ENCODE measurements around the gene TMEM63C. TPM values are rescaled to one million over a fixed set of nuclear protein-coding genes. Genes with fewer than 3 reads are reported as not detected.

The TMEM63C gene
- total and polyA plus RNA-seq, 2 donors (not counting 1 experiment from before 2014, with no cell fraction given), result 0.63 to 3.2 TPM

- Histone ChIP-seq H3K9me3 (ENCODE audit: control extremely low read depth in 1 of 3, control insufficient read depth in 2 of 3, insufficient read depth in 1 of 3, low read length in 2 of 3) (no peaks in the 10 kb centered on the region), H3K27me3 (replicated peaks in 1 of 4; ENCODE audit: control extremely low read depth in 1 of 4, control insufficient read depth in 3 of 4, insufficient read depth in 4 of 4, low read length in 3 of 4) (no peaks in the 10 kb centered on the region), H3K4me3 (ENCODE audit: control extremely low read depth in 1 of 5, extremely low read depth in 1 of 5, insufficient read depth in 1 of 5, low read depth in 2 of 5, low read length in 4 of 5) (no peak overlapping the region), H4K20me1 (ENCODE audit: control insufficient read depth, insufficient read depth, low read length, poor library complexity, severe bottlenecking) (no peaks in the 10 kb centered on the region), H3K79me2 (ENCODE audit: control insufficient read depth, insufficient read depth, low read length) (no peaks in the 10 kb centered on the region), H3K27ac (ENCODE audit: low read length in 2 of 2) (no peak overlapping the region), H2AFZ (ENCODE audit: insufficient read depth, low read depth, low read length, poor library complexity, severe bottlenecking) (no peak overlapping the region), H3K36me3 (replicated peaks in 1 of 2; ENCODE audit: control extremely low read depth in 1 of 2, control insufficient read depth in 1 of 2, extremely low read depth in 1 of 2, insufficient read depth in 2 of 2, low read length in 1 of 2) (no peaks in the 10 kb centered on the region), H3K4me1 (ENCODE audit: control insufficient read depth in 2 of 2, insufficient read depth in 2 of 2, low read length in 2 of 2) (peaks cover 4% of the 10 kb centered on the region in 2 donors), H3K4me2 (replicated peaks; ENCODE audit: low read depth, low read length, poor library complexity, severe bottlenecking) (no peak overlapping the region), H3K9ac (ENCODE audit: low read length) (no peak overlapping the region)
- POLR2A ChIA-PET, result no interaction called here
- Mint-ChIP-seq H3K27ac (no peak overlapping the region), H3K27me3 (peaks cover 6% of the 10 kb centered on the region), H3K4me3 (no peak overlapping the region), H3K4me1 (peaks cover 4% of the 10 kb centered on the region), H3K9me3 (ENCODE audit: insufficient read depth) (no peaks in the 10 kb centered on the region)
- 95% methylated on average over 6 of the region's 7 CpGs for WGBS (ENCODE audit: insufficient coverage)
- ATAC-seq (ENCODE audit: low read depth) (no peak), DNase-seq (no peak)
- no peak for TF ChIP-seq CTCF (IDR thresholded peaks at IDR 0.05)
- TF ChIP-seq EZH2 (IDR thresholded peaks at IDR 0.05; ENCODE audit: borderline replicate concordance, insufficient read depth, low read depth, low read length, poor library complexity, severe bottlenecking), result no peak
- CTCF ChIA-PET, result interaction anchor here (1.2 kb wide), 1 partner anchor 79 kb away, joined by 3 read pairs; no protein-coding TSS in a partner anchor
- intact Hi-C loops (cut with micrococcal nuclease), result no loop called here
These were observed 55.2 kb downstream of the TMEM63C start for GRCh38 chr14:77236814-77237213.

- WGBS (ENCODE audit: insufficient coverage), result 81% methylated on average over 3 of the region's 3 CpGs
- H3K4me3 Mint-ChIP-seq, result no peak overlapping the region
- H3K36me3 ChIP-seq (replicated peaks in 1 of 2; ENCODE audit: control extremely low read depth in 1 of 2, control insufficient read depth in 1 of 2, extremely low read depth in 1 of 2, insufficient read depth in 2 of 2, low read length in 1 of 2), result no peaks in the 10 kb centered on the region
These were observed 56.8 kb downstream of the TMEM63C start for GRCh38 chr14:77238356-77238755.

More at GRCh38 chr14:77238356-77238755, 56.8 kb downstream of the TMEM63C start:
- H2AFZ ChIP-seq (ENCODE audit: insufficient read depth, low read depth, low read length, poor library complexity, severe bottlenecking), result no peak overlapping the region
- H3K79me2 ChIP-seq (ENCODE audit: control insufficient read depth, insufficient read depth, low read length), result no peaks in the 10 kb centered on the region
- ATAC-seq (ENCODE audit: low read depth), result no peak
- no peak for TF ChIP-seq CTCF (IDR thresholded peaks at IDR 0.05)
- no peak for TF ChIP-seq EZH2 (IDR thresholded peaks at IDR 0.05; ENCODE audit: borderline replicate concordance, insufficient read depth, low read depth, low read length, poor library complexity, severe bottlenecking)
- no peak for DNase-seq
- H4K20me1 ChIP-seq (ENCODE audit: control insufficient read depth, insufficient read depth, low read length, poor library complexity, severe bottlenecking), result no peaks in the 10 kb centered on the region
- no peak overlapping the region for H3K4me2 ChIP-seq (replicated peaks; ENCODE audit: low read depth, low read length, poor library complexity, severe bottlenecking)
- peaks cover 6% of the 10 kb centered on the region for H3K27me3 Mint-ChIP-seq
- CTCF ChIA-PET, result interaction anchor here (0.8 kb wide), 1 partner anchor 78 kb away, joined by 3 read pairs; no protein-coding TSS in a partner anchor
- intact Hi-C loops (cut with micrococcal nuclease), result no loop called here
- POLR2A ChIA-PET, result no interaction called here
- peaks cover 20% of the 10 kb centered on the region for H3K4me1 Mint-ChIP-seq
- H3K9me3 ChIP-seq (ENCODE audit: control extremely low read depth in 1 of 3, control insufficient read depth in 2 of 3, insufficient read depth in 1 of 3, low read length in 2 of 3), result peaks cover 0 to 8% (median 0%) of the 10 kb centered on the region in 3 donors
- H3K9ac ChIP-seq (ENCODE audit: low read length), result no peak overlapping the region
- no peaks in the 10 kb centered on the region for H3K9me3 Mint-ChIP-seq (ENCODE audit: insufficient read depth)
- peaks cover 19 to 20% of the 10 kb centered on the region in 2 donors for H3K4me1 ChIP-seq (ENCODE audit: control insufficient read depth in 2 of 2, insufficient read depth in 2 of 2, low read length in 2 of 2)
- H3K27ac Mint-ChIP-seq, result no peak overlapping the region
- no peaks in the 10 kb centered on the region for H3K27me3 ChIP-seq (replicated peaks in 1 of 4; ENCODE audit: control extremely low read depth in 1 of 4, control insufficient read depth in 3 of 4, insufficient read depth in 4 of 4, low read length in 3 of 4)
- no peak overlapping the region for H3K27ac ChIP-seq (ENCODE audit: low read length in 2 of 2)
- H3K4me3 ChIP-seq (ENCODE audit: control extremely low read depth in 1 of 5, extremely low read depth in 1 of 5, insufficient read depth in 1 of 5, low read depth in 2 of 5, low read length in 4 of 5), result no peak overlapping the region
